Measurements from ENCODE around the gene EHHADH.

DNA sequence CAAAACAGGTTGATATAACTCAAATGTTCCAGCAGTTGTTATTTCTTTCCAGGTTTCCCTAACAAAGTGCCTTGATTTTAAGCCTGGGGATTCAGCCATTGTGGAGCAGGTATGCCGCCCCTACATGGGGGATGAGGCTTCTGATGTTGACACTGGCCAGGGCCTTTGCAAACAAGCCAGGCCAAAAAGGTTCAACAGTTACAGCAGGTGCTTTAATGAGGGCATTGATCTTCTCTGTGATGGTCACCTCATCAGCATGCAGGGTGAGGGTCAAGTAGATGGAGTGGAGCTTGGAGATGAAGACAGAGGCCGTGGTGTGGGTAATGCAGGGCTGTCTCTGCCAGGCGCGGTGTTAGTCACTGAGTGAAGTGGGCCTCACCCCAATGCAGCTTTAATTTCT, 22.6 kb upstream of the EHHADH start:
- TF ChIP-seq, protein P1, sequence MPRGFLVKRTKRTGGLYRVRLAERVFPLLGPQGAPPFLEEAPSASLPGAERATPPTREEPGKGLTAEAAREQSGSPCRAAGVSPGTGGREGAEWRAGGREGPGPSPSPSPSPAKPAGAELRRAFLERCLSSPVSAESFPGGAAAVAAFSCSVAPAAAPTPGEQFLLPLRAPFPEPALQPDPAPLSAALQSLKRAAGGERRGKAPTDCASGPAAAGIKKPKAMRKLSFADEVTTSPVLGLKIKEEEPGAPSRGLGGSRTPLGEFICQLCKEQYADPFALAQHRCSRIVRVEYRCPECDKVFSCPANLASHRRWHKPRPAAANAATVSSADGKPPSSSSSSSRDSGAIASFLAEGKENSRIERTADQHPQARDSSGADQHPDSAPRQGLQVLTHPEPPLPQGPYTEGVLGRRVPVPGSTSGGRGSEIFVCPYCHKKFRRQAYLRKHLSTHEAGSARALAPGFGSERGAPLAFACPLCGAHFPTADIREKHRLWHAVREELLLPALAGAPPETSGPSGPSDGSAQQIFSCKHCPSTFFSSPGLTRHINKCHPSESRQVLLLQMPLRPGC (tag by site-specific recombination; IDR thresholded peaks at IDR 0.05): no peak
- TF ChIP-seq ZNF701 (tag by site-specific recombination; IDR thresholded peaks at IDR 0.05) (no peak), KLF10 (tag by site-specific recombination; IDR thresholded peaks at IDR 0.05) (no peak), ZNF335 (tag by site-specific recombination; conservative IDR thresholded peaks at IDR 0.05) (no peak)
